GDM1 (cell line): Measurements from ENCODE around the gene HERC2.

Experiments used
- DNase-seq: peaks from one replicate; lab custom pipeline; 2025; lab: John Stamatoyannopoulos, UW

HERC2 gene

GRCh38 chr15:28097656-28098359 lies 224.2 kb downstream of the HERC2 start:
- no peak for DNase-seq

DNA sequence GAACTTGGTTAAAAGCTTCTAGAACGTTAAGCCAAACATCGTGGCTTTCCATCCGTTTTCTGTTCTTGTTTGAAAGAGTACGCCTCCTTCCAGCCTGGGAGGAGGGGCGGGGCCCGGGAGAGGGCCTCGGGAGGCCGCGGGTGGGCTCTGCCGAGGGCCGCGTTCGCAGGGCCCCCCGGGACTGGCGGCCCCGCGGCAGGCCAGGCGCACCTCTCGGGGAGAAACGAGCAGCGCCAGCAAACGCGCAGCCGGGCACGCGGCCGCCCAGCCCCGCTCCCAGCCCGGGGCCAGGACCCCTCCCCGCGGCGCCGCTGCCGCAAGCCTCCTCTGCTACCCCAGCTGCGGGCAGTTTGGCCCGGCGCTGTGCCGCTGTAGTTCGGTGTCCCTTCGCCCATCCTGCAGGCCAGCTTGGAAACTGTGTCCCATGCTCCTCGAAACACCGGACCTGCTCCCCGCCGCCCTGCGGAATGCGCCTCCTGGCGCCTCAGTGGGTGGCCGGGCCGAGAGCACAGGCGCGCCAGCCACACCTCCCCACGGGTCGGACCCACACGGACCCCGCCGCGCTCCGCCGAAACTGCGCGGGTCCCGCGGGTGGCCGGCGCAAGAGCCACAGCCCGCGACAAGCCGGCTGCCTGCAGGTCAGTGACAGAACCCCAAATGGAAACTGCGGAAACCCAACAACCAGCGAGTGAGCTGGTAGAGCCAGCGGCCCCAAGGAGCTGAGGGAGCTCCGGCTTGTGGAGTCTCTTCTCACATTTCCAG lies 225.1 kb downstream of the HERC2 start:
- no peak for DNase-seq

DNA sequence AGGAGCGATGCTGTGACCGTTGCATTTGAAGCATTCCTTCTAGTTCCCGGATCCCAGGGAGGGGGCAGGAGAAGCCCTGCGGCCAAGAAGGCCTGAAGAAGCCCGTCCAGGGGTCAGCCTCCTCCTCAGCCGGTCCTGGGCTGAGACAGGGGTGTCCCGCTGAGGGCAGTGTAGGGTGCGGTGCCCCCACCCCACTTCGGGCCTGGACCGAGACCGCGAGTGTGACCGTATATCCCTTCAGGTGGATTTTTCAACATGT lies 225.6 kb downstream of the HERC2 start:
- DNase-seq = no peak

DNA sequence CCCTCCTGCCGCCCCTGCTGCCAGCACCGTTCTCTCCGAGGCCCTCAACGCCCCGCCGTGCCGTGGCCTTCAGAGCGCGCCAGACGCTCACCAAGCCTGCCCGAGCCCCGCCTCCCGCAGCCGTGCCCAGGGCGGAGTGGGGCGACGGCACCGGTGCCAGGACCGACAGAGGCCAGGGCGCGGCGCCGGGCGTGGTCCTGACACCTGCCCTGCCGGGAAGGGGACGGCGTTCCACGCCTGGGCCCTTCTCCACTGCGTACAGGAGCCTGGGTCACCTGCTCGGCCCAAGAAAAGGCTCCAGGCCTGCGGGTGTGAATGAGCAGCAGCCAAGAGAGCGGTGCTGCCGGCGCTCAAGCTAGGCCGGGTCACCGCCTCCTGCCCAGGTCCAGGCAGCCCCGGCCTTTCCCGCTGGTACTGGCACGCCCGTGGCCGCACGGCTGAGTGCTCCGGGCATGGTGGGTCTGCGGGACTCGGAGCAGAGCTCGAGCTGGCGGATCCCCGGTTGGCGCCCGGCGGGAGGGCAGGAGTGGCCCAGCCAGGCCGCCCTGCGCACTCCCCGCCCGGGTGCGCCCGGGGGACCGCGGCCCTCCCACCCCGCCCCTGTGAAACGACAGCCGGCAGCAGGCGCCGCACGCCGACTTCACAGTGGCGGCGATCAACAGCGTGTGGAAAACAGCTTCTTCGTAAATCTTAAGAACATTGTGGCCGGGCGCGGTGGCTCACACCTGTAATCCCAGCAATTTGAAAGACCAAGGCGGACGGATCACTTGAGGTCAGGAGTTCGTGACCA lies 227.1 kb downstream of the HERC2 start:
- no peak for DNase-seq

DNA sequence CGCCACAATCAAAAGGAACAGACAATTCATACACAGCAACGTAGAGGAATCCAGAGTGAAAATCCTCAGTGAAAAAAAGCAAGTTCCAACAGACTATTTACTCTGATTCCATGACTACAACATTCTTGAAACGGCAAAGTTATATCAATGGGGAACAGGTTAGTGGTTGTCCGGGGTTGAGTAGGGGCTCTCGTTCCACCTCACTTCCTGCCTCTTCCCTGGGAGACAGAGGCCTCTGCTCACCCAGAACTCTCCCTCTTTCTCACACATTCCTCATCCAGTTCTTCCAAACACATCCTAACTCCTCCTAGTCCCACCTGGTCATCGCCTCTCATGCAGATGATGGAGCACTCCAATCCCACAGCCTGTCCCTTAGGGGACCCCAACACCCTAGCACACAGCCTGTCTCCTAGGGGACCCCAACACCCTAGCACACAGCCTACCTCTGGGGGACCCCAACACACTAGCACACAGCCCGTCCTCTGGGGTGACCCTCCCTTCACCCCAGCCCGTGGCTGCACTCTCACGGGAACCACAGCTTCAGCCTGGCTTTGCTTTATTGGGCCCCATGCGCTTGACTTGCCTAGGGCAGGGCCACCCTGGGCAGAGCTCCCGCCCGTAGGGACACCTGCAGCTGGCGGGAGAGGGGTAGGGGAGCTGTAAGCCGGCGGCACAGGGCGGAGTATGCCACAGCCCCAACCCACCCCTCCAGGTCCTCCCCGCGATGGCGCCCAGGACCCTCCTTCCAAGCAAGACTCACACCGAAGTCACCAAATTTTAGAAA lies 228.0 kb downstream of the HERC2 start:
- no peak for DNase-seq

DNA sequence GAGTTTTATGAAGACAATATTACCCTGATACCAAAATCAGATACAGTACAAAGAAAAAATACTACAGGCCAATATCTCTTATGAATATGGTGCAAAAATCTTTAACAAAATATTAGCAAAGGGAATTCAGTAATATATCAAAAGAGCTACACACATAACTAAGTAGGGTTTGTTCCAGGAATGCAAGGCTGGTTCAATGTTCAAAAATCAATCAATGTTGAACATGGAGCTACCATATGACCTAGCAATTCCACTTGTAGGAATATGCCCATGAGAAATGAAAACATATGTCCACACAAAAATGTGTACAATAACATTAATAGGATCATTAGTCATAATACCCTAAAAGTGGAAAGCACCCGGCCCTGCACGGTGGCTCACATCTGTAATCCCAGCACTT lies 230.7 kb downstream of the HERC2 start:
- no peak for DNase-seq

- DNase-seq = peak; percentile 37
These were observed 235.7 kb downstream of the HERC2 start for GRCh38 chr15:28086175-28086703.

- no peak for DNase-seq
These were observed 236.3 kb downstream of the HERC2 start for GRCh38 chr15:28085489-28086174.

GRCh38 chr15:28084547-28084946 lies 237.4 kb downstream of the HERC2 start:
- no peak for DNase-seq

GRCh38 chr15:28082891-28083684 lies 238.9 kb downstream of the HERC2 start:
- DNase-seq = no peak

DNA sequence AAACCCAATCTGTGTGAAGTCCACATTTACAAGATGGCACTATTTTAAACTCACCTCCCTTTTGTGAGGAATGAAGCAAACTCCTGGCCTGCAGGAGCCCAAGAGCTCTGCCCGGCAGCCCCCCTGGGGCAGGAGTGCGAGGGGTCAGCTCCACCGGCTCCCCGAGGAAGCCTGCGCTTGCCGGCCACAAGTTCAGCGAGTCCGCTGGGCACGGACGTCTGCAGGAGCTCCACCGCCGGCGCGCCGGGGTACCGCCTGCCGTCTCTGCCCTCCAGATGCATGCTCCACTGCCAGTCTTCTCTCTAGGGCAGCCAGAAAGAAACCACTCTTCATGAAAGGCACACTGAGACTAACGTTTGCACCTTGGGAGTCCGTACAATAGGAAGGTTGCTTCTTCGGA lies 240.4 kb downstream of the HERC2 start:
- DNase-seq = no peak

GRCh38 chr15:28080386-28080785 lies 241.6 kb downstream of the HERC2 start:
- no peak for DNase-seq

DNA sequence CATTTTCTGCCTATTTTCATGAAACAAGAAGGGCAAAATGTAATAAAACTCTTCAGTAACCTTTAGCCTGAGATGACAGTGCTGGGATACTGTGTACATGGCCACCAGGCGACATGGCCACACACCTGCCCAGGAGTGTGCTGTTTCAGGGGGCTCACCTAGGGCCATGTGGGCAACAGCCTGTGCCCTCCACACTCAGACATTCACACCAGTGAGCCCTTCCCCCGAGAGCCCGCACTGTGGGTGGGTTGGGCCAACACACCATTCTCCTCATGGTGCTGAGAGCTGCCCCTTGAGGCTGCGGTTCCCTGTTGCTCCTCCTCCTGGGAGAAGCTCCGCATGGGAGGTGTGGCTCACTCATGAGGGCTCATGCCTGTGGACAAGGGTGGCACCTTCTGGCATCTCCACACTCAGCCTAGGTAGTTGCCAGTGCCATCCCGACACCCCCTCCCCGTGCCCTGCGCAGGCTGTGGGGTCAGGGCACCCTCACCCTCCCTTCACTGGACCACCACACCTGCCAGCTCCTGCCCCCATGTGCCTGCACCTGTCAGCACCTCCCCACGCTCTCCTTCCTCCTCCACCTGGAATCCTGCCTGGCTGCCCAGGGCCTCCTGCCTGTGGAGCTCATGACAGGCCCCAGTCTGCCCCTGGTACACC lies 242.5 kb downstream of the HERC2 start:
- DNase-seq = no peak

DNA sequence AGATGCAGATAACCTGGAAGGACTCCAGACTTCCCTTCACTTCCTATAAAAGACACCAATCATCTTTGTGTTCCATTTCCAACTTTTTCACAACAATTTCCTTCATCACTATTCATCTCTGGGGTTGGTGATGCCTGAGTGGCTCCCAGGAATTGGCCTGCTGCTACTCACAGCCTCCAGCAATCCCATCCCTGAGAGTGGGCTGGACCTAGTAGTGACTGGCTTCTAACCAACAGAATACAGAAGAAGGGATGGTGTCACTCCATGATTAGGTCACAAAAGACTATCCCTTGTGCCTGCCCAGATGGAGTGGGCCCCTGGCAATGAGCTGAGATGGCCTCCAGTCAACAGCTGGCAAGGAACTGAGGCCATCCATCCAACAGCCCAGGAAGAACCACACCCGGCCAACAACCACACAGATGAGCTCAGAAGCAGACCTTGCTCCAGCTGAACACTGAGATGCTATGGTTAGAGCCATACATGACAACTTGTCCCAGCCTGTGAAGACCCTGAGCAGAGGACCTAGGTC lies 243.7 kb downstream of the HERC2 start:
- no peak for DNase-seq

- no peak for DNase-seq
These were observed 246.4 kb downstream of the HERC2 start for GRCh38 chr15:28075573-28075972.

GRCh38 chr15:28068930-28069329 lies 253.0 kb downstream of the HERC2 start:
- no peak for DNase-seq

DNA sequence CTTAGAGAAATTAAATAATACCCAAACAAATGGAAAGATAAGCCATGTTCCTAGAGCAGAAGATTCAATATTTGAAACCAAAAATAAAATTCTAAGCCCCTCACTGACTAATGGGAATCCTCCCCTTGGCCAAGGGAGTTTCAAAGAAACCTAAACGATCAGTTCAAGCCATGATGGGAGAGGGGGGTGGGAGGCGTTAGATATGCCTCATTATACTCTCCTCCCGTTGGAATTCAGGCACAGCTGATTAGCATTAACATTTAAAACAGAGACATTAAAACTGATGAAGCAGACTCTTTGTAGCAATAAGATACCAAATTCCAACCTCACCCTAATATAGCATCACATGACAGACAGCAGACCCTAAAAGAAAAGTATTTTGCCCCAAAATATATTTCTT lies 255.7 kb downstream of the HERC2 start:
- no peak for DNase-seq
